ENCODE data around the gene PTPRO. TPM values are rescaled to one million over a fixed set of nuclear protein-coding genes. Genes with fewer than 3 reads are reported as not detected.

Gene PTPRO
- total and polyA plus RNA-seq, 4 donors = 2.6 to 11.7 (median 3.4) TPM

DNA sequence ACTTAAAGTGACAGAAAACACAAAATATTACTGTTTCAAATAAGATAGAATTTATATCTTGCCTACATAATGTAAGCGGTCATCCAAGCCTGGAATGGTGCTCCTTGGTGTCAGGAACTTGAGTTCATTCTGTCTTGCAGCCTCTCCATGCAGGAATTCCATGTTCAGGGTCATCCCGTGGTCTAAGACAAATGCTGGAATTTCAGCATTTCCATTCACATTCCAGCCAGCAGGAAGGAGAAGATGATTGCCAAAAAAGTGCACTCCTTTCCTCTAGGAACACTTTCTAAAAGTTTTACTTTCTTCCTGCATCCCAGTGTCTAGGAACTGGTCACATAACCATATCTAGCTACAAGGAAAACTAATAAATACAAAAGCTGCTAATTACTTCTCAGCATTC, 106.3 kb downstream of the PTPRO start:
- H3K4me3 ChIP-seq = no peak overlapping the region
- H3K4me1 ChIP-seq (ENCODE audit: control insufficient read depth in 5 of 5, insufficient read depth in 5 of 5, low read length in 5 of 5) = no peaks in the 10 kb centered on the region
- no peaks in the 10 kb centered on the region for H3K36me3 ChIP-seq (ENCODE audit: control insufficient read depth in 4 of 4, insufficient read depth in 4 of 4, low read length in 4 of 4)
- WGBS, 2 donors = 54 to 59% methylated on average over 2 of the region's 2 CpGs
- TF ChIP-seq, protein P1, sequence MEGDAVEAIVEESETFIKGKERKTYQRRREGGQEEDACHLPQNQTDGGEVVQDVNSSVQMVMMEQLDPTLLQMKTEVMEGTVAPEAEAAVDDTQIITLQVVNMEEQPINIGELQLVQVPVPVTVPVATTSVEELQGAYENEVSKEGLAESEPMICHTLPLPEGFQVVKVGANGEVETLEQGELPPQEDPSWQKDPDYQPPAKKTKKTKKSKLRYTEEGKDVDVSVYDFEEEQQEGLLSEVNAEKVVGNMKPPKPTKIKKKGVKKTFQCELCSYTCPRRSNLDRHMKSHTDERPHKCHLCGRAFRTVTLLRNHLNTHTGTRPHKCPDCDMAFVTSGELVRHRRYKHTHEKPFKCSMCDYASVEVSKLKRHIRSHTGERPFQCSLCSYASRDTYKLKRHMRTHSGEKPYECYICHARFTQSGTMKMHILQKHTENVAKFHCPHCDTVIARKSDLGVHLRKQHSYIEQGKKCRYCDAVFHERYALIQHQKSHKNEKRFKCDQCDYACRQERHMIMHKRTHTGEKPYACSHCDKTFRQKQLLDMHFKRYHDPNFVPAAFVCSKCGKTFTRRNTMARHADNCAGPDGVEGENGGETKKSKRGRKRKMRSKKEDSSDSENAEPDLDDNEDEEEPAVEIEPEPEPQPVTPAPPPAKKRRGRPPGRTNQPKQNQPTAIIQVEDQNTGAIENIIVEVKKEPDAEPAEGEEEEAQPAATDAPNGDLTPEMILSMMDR (IDR thresholded peaks at IDR 0.05; ENCODE audit: control extremely low read depth, extremely low read depth) = no peak
- DNase-seq = no peak
- no peak overlapping the region for H3K27ac ChIP-seq (ENCODE audit: low read depth in 1 of 2, low read length in 1 of 2)
- no peak for ATAC-seq (ENCODE audit: insufficient read depth, low FRiP score)
- no peak overlapping the region for H3K9ac ChIP-seq (ENCODE audit: insufficient read depth in 1 of 2, low read length in 2 of 2)
- no peaks in the 10 kb centered on the region for H3K9me3 ChIP-seq (ENCODE audit: control insufficient read depth in 4 of 4, insufficient read depth in 3 of 4, low read length in 3 of 4)
- peaks cover 0 to 2% (median 0%) of the 10 kb centered on the region in 3 donors for H3K27me3 ChIP-seq (ENCODE audit: control insufficient read depth in 3 of 3, insufficient read depth in 3 of 3, low read length in 2 of 3)

- H3K4me1 ChIP-seq (ENCODE audit: control insufficient read depth in 5 of 5, insufficient read depth in 5 of 5, low read length in 5 of 5) = no peaks in the 10 kb centered on the region
- no peak overlapping the region for H3K27ac ChIP-seq (ENCODE audit: low read depth in 1 of 2, low read length in 1 of 2)
- no peaks in the 10 kb centered on the region for H3K9me3 ChIP-seq (ENCODE audit: control insufficient read depth in 4 of 4, insufficient read depth in 3 of 4, low read length in 3 of 4)
- H3K9ac ChIP-seq (ENCODE audit: insufficient read depth in 1 of 2, low read length in 2 of 2) = no peak overlapping the region
- ATAC-seq (ENCODE audit: insufficient read depth, low FRiP score) (no peak), DNase-seq (no peak)
- H3K36me3 ChIP-seq (ENCODE audit: control insufficient read depth in 4 of 4, insufficient read depth in 4 of 4, low read length in 4 of 4) = no peaks in the 10 kb centered on the region
- H3K27me3 ChIP-seq (ENCODE audit: control insufficient read depth in 3 of 3, insufficient read depth in 3 of 3, low read length in 2 of 3) = peaks cover 0 to 2% (median 0%) of the 10 kb centered on the region in 3 donors
- TF ChIP-seq, protein P1 (IDR thresholded peaks at IDR 0.05; ENCODE audit: control extremely low read depth, extremely low read depth) = no peak
- no peak overlapping the region for H3K4me3 ChIP-seq
- 81 to 92% methylated on average over 1 of the region's 1 CpG for WGBS, 2 donors
These were observed 107.0 kb downstream of the PTPRO start for GRCh38 chr12:15429262-15429661.

DNA sequence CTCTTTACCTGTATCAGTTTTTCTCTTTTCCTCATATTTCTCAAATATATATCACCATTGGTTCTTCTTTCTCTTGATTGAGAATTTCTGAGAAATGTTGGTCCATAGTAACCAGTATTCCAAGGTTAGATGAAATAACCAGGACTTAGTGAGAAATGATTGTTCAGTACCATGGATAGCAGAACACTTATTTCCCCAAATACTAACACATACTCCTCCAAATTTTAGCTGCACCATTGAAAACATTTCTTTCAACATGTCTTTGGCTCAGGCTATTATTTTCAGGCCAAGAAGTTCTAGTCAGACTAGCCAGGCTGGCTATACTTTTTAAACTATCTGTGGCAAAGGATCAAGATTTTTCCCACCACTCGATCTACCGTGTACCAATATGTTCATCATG, 113.3 kb downstream of the PTPRO start:
- H3K4me3 ChIP-seq = no peak overlapping the region
- 95% methylated on average over 2 of the region's 2 CpGs for WGBS, 2 donors
- H3K4me1 ChIP-seq (ENCODE audit: control insufficient read depth in 5 of 5, insufficient read depth in 5 of 5, low read length in 5 of 5) = no peaks in the 10 kb centered on the region
- no peak overlapping the region for H3K27ac ChIP-seq (ENCODE audit: low read depth in 1 of 2, low read length in 1 of 2)
- TF ChIP-seq, protein P1 (IDR thresholded peaks at IDR 0.05; ENCODE audit: control extremely low read depth, extremely low read depth) = no peak
- no peak overlapping the region for H3K9ac ChIP-seq (ENCODE audit: insufficient read depth in 1 of 2, low read length in 2 of 2)
- DNase-seq (peak in 1 of 3 donors; percentile 30), ATAC-seq (ENCODE audit: insufficient read depth, low FRiP score) (no peak)
- H3K36me3 ChIP-seq (ENCODE audit: control insufficient read depth in 4 of 4, insufficient read depth in 4 of 4, low read length in 4 of 4) = no peaks in the 10 kb centered on the region
- H3K27me3 ChIP-seq (ENCODE audit: control insufficient read depth in 3 of 3, insufficient read depth in 3 of 3, low read length in 2 of 3) = no peaks in the 10 kb centered on the region
- peaks cover 0 to 18% (median 2%) of the 10 kb centered on the region in 4 donors for H3K9me3 ChIP-seq (ENCODE audit: control insufficient read depth in 4 of 4, insufficient read depth in 3 of 4, low read length in 3 of 4)

DNA sequence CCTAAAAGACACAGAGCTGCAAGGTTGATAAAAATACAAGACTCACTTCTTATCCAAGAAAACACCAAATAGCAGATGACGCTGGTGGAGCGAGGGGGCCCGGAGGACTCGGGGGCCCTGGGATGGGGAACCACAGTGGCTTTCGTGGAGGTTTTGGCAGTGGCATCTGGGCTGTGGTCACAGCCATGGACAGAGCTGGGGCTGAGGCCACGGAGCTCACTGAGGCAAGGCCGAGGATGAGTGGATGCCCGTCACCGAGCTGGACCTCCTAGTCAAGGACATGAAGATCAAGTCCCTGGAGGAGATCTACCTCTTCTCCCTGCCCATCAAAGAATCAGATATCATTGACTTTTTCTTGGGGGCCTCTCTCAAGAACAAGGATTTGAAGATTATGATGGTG, 117.2 kb downstream of the PTPRO start:
- Histone ChIP-seq H3K27ac (ENCODE audit: low read depth in 1 of 2, low read length in 1 of 2) (no peak overlapping the region), H3K4me3 (no peak overlapping the region), H3K9me3 (ENCODE audit: control insufficient read depth in 4 of 4, insufficient read depth in 3 of 4, low read length in 3 of 4) (peaks cover 0 to 18% (median 2%) of the 10 kb centered on the region in 4 donors), H3K27me3 (ENCODE audit: control insufficient read depth in 3 of 3, insufficient read depth in 3 of 3, low read length in 2 of 3) (no peaks in the 10 kb centered on the region), H3K9ac (ENCODE audit: insufficient read depth in 1 of 2, low read length in 2 of 2) (no peak overlapping the region), H3K36me3 (ENCODE audit: control insufficient read depth in 4 of 4, insufficient read depth in 4 of 4, low read length in 4 of 4) (no peaks in the 10 kb centered on the region), H3K4me1 (ENCODE audit: control insufficient read depth in 5 of 5, insufficient read depth in 5 of 5, low read length in 5 of 5) (no peaks in the 10 kb centered on the region)
- ATAC-seq (ENCODE audit: insufficient read depth, low FRiP score) (no peak), DNase-seq (no peak)
- TF ChIP-seq, protein P1 (IDR thresholded peaks at IDR 0.05; ENCODE audit: control extremely low read depth, extremely low read depth) = no peak
- 92 to 96% methylated on average over 9 of the region's 9 CpGs for WGBS, 2 donors
